Choroid plexus epithelial cell (primary cell): ENCODE data around the gene NME7.
"Not testable (repeated sequence)": the region's sequence is repeated elsewhere in the genome, so short reads cannot be mapped to it uniquely, and the experiment has no call there.

Experiments
- DNase-seq: peaks from one replicate; pipeline ENCODE4 v3.0.0-alpha.2; 2010; ENCODE audit warnings: low read depth
- H3K4me3 ChIP-seq: 2 replicates; pipeline ENCODE4 v1.5.1; 2011; ENCODE audit warnings: low read depth, mild to moderate bottlenecking, control low read depth, low read length, moderate library complexity
- TF ChIP-seq, protein P1 (sequence below): conservative IDR thresholded peaks from 2 replicates; pipeline ENCODE4 v1.5.1; 2011; ENCODE audit warnings: low read depth, mild to moderate bottlenecking, control low read depth, inconsistent platforms, low read length, moderate library complexity

Gene NME7, protein sequence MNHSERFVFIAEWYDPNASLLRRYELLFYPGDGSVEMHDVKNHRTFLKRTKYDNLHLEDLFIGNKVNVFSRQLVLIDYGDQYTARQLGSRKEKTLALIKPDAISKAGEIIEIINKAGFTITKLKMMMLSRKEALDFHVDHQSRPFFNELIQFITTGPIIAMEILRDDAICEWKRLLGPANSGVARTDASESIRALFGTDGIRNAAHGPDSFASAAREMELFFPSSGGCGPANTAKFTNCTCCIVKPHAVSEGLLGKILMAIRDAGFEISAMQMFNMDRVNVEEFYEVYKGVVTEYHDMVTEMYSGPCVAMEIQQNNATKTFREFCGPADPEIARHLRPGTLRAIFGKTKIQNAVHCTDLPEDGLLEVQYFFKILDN

DNA sequence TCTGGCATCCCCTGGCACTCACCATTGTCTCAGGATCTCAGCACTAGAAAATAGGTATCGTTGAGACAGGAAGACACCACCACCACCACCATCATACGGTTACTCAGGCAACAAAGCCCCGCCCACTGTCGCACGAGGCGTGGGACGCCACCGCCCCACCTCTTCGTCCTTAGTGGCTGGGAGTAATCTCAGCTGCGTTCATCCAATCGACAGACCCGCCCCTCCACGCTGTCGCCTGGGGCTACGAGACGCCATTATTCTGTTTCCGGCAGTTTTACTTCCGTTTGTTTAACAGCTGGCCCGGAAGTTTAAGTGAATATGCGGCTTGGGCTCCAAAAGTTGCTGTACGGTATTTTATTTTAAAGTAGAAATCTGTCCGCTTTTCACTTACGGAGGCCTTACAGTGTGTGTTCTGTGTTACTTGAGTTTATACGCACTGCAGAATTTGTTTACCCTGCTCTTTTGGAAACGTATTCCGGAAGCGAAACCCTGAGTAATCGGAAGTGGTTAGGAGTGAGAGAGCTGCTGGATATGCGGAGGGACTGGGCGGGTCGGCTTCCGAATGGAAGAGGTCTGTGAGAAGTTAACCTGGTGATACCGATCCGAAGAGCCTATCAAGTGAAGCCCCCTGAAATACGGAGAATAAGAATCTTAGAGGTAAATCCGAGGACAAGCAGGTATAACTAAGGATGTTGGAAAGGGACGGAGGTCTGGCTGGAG lies at the start of gene NME7, which contains the start of gene BLZF1:
NME7 (minus strand) TSS at position 112 of the 720 bp plus-strand sequence; CDS start at position 25, 87 bp downstream.
BLZF1 (plus strand) TSS at position 510 of the 720 bp plus-strand sequence. CDS start 1,328 bp downstream, outside the sequence.
- H3K4me3 ChIP-seq = peak within 1 kb of the TSS; percentile 81
- peak; percentile 98 for DNase-seq
- TF ChIP-seq, protein P1, sequence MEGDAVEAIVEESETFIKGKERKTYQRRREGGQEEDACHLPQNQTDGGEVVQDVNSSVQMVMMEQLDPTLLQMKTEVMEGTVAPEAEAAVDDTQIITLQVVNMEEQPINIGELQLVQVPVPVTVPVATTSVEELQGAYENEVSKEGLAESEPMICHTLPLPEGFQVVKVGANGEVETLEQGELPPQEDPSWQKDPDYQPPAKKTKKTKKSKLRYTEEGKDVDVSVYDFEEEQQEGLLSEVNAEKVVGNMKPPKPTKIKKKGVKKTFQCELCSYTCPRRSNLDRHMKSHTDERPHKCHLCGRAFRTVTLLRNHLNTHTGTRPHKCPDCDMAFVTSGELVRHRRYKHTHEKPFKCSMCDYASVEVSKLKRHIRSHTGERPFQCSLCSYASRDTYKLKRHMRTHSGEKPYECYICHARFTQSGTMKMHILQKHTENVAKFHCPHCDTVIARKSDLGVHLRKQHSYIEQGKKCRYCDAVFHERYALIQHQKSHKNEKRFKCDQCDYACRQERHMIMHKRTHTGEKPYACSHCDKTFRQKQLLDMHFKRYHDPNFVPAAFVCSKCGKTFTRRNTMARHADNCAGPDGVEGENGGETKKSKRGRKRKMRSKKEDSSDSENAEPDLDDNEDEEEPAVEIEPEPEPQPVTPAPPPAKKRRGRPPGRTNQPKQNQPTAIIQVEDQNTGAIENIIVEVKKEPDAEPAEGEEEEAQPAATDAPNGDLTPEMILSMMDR = no peak

DNA sequence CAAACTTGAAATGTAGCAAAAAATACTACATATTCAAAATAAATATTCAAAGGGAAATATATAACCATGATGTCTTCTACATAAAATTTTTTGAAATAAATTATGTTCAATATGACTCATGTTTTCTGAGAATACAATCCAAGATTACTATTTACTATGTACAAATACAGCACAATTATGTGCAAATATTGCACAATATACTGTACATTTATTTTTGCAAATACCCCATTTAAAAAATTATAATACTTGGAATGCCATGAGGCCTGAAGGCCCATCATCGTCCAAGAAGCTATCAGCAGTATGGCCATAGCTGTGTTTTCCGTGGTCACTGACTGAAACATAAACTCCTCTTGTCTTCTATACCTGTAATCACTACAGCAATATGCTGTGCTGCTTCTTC lies 47.4 kb upstream of the NME7 start:
- no peak overlapping the region for H3K4me3 ChIP-seq
- TF ChIP-seq, protein P1 = no peak
- DNase-seq = no peak

DNA sequence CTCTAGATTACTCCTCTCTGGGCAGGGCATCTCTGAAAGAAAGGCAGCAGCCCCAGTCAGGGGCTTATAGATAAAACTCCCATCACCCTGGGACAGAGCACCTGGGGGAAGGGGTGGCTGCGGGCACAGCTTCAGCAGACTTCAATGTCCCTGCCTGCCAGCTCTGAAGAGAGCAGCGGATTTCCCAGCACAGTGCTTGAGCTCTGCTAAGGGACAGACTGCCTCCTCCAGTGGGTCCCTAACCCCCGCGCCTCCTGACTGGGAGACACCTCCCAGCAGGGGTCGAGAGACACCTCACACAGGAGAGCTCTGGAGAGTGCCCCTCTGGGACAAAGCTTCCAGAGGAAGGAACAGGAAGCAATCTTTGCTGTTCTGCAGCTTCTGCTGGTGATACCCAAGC lies 40.7 kb upstream of the NME7 start:
- not testable (repeated sequence) for DNase-seq, H3K4me3 ChIP-seq

DNA sequence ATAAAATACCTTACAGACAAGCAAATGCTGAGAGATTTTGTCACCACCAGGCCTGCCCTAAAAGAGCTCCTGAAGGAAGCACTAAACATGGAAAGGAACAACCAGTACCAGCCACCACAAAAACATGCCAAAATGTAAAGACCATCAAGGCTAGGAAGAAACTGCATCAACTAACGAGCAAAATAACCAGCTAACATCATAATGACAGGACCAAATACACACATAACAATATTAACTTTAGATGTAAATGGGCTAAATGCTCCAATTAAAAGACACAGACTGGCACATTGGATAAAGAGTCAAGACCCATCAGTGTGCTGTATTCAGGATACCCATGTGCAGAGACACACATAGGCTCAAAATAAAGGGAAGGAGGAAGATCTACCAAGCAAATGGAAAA lies 35.0 kb upstream of the NME7 start:
- not testable (repeated sequence) for DNase-seq, H3K4me3 ChIP-seq

DNA sequence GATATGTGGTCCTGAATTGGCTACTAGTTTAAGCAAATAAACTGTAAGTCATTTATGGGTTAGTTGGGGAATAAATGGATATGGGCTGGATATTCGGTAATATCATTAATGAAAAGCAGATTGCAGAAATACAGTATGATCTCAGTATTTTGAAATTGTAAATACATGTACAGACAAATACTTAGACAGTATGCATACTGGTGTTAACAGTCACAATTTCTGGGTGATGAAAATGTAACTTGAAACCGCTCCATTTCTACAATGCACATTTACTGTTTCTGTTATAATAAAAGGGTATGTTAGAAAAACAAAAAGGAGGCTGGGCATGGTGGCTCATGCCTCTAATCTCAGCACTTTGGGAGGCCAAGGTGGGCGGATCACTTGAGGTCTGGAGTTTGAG lies 28.4 kb upstream of the NME7 start:
- TF ChIP-seq, protein P1 = no peak
- H3K4me3 ChIP-seq = no peak overlapping the region
- no peak for DNase-seq

DNA sequence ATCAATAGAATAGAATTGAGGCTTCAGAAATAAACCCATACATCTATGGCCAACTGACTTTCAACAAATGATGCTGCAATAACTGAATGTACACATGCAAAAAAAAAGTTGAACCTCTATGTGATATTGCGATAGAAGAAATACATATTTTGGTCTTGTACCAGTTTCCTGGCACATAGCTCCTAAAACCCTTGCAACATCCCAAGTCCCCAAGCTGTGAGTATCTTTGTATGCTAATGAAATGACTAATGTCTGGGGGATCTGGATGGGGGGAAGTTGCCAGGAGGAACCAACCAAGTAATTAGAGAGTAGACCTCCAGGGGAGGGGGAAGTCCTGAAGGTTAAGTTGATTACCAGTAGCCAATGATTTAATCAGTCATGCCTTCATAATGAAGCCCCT lies 24.8 kb upstream of the NME7 start:
- DNase-seq = no peak
- no peak overlapping the region for H3K4me3 ChIP-seq
- TF ChIP-seq, protein P1 = no peak

DNA sequence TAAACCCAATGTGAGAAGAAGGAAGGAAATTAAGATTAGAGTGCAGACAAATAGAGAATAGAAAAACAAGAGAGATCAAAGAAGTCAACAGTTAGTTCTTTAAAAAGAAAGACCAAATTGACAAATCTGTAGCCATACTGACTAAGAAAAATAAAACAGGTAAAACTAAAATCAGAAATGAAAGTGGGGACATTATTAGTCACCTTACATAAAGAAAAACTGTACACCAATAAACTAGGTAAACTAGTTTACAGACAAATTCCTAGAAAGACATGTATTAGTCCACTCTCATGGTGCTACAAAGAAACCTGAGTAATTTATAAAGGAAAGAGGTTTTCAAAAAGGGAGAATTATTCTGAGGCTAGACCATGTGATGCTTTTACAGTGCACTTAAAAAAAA lies 22.7 kb upstream of the NME7 start:
- no peak for DNase-seq
- H3K4me3 ChIP-seq = no peak overlapping the region
- TF ChIP-seq, protein P1 = no peak

DNA sequence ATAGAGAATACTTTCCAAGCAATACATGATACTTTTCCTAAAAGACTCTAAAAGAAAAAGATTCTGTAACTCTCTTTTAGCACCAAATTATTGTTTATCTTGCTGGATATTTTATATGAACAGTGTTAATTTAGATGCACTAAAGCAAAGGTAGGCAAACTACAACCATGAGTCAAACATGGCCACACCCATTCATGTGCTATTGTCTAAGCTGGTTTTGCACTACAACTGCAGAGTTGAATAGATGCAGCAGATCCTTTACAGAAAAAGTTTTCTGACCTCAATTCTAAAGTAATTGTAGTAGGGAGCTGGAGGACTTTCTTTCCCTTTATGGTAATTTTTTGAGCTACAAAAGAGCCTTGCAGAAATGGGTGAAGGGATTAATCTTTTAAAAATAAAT lies 19.8 kb upstream of the NME7 start:
- no peak for DNase-seq
- no peak overlapping the region for H3K4me3 ChIP-seq
- TF ChIP-seq, protein P1 = no peak
